ENCODE results near the gene TES. TPM values are rescaled to one million over a fixed set of nuclear protein-coding genes. Genes with fewer than 3 reads are reported as not detected.

TES gene
- total RNA-seq, 6 experiments from 2014 or later: 6.0 to 22.3 (median 12.5) TPM

DNA sequence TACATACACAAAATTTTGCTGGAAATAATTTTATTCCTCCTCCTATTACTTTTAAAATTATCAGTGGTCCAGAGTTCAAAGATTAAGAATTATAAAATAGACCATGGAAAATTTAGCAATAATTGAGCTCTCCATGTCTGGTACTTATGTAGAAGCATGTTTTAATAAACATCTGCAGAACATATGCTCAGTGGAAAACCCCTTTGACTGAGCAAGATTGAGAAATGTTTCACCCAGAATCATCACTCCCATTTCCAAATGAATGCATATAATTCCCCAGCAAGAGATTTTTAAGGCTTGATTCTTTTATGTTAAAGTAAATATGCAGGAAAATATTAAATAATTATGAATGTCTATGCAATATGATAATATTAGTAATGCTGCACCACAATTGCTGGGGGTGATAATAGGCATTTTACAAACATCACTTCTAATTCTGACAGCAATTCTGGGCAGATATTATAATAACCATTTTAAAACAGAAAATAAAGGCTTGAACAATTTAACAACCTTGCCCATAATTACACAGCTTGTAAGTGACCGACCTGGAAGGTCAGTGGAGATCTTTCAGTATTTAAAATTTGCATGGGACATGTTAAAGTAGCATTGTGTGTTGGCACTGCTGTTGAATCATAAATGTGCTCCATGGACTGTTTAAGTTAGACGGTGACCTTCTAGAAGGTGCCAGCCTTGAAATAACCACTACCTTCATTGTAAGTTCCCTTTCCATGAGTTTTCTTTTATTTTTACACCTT is 45.6 kb upstream of the TES start:
- no peak for DNase-seq
- 58% methylated on average over 2 of the region's 2 CpGs for WGBS (ENCODE audit: insufficient coverage, low coverage, low lambda C conversion rate, missing lambda C conversion rate)
- Histone ChIP-seq H3K27ac (no peak overlapping the region), H3K27me3 (no peaks in the 10 kb centered on the region), H3K4me3 (no peak overlapping the region), H3K36me3 (no peaks in the 10 kb centered on the region), H3K9me3 (no peaks in the 10 kb centered on the region), H3K4me1 (peaks cover 0 to 12% (median 0%) of the 10 kb centered on the region in 4 donors)
- TF ChIP-seq POLR2A (IDR thresholded peaks at IDR 0.05) (no peak), CTCF (IDR thresholded peaks at IDR 0.05) (no peak)
- ATAC-seq: no peak
- intact Hi-C loops (cut with DNase I): no loop called here

DNA sequence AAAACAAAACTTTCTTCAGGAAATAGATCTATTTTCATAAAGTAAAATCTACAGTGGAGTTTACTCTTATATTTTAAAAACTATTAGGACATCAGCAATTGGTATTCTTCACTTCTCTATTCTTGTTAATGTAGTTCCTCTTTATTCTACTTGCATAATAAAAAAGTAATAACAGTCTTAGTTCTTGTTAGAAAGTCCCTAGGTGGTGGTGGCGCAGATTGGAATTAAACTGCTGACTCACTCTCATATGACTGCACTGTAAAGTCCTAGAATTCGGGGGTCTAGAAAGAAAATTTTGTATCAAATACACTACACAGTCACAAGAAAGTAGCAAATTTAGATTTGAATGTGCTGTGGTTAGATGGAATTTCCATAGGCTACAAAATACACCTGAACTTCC is 44.6 kb upstream of the TES start:
- 48% methylated on average over 2 of the region's 2 CpGs for WGBS (ENCODE audit: insufficient coverage, low coverage, low lambda C conversion rate, missing lambda C conversion rate)

GRCh38 chr7:116166156-116166555 is 44.2 kb upstream of the TES start:
- TF ChIP-seq POLR2A (IDR thresholded peaks at IDR 0.05) (no peak), CTCF (IDR thresholded peaks at IDR 0.05) (no peak)
- no peak overlapping the region for H3K27ac ChIP-seq
- H3K4me3 ChIP-seq: no peak overlapping the region
- no peaks in the 10 kb centered on the region for H3K27me3 ChIP-seq
- intact Hi-C loops (cut with DNase I): no loop called here
- 44% methylated on average over 2 of the region's 2 CpGs for WGBS (ENCODE audit: insufficient coverage, low coverage, low lambda C conversion rate, missing lambda C conversion rate)
- ATAC-seq: peak in 1 of 4 donors; percentile 16
- DNase-seq: no peak
- no peaks in the 10 kb centered on the region for H3K9me3 ChIP-seq
- H3K4me1 ChIP-seq: peaks cover 0 to 19% (median 0%) of the 10 kb centered on the region in 4 donors
- H3K36me3 ChIP-seq: no peaks in the 10 kb centered on the region

More for the DNA sequence above, 44.6 kb upstream of the TES start:
- DNase-seq (no peak), ATAC-seq (peak in 2 of 4 donors; percentile 26 to 39)
- Histone ChIP-seq H3K27me3 (no peaks in the 10 kb centered on the region), H3K27ac (no peak overlapping the region), H3K4me1 (peaks cover 0 to 19% (median 0%) of the 10 kb centered on the region in 4 donors), H3K36me3 (no peaks in the 10 kb centered on the region), H3K9me3 (no peaks in the 10 kb centered on the region), H3K4me3 (no peak overlapping the region)
- no peak for TF ChIP-seq CTCF (IDR thresholded peaks at IDR 0.05)
- no peak for TF ChIP-seq POLR2A (IDR thresholded peaks at IDR 0.05)
- intact Hi-C loops (cut with DNase I): no loop called here

- Histone ChIP-seq H3K36me3 (no peaks in the 10 kb centered on the region), H3K9me3 (no peaks in the 10 kb centered on the region), H3K4me3 (no peak overlapping the region), H3K4me1 (peaks cover 0 to 19% (median 0%) of the 10 kb centered on the region in 4 donors), H3K27me3 (no peaks in the 10 kb centered on the region), H3K27ac (no peak overlapping the region)
- 55% methylated on average over 4 of the region's 4 CpGs for WGBS (ENCODE audit: insufficient coverage, low coverage, low lambda C conversion rate, missing lambda C conversion rate)
- DNase-seq: no peak
- no peak for ATAC-seq
- intact Hi-C loops (cut with DNase I): no loop called here
- TF ChIP-seq POLR2A (IDR thresholded peaks at IDR 0.05) (no peak), CTCF (IDR thresholded peaks at IDR 0.05) (no peak)
These were observed 43.2 kb upstream of the TES start for GRCh38 chr7:116167177-116167576.

Measured in right lobe of liver (tissue), 6 donors.